SK-MEL-5 (cell line): ENCODE results near the gene PRELP. TPM values are rescaled to one million over a fixed set of nuclear protein-coding genes. Genes with fewer than 3 reads are reported as not detected.
"Not testable (repeated sequence)": the region's sequence is repeated elsewhere in the genome, so short reads cannot be mapped to it uniquely, and the experiment has no call there.

Source experiments
- DNase-seq: peaks from one replicate; pipeline ENCODE4 v3.0.0-alpha.2; 2016; ENCODE audit warnings: low read depth, low spot score
- in situ Hi-C: cut with HindIII; loops from 2 replicates; pipeline ENCODE4 v1.10.0; 2016; ENCODE audit warnings: low sequenced_read_pairs, high pct_unique_total_duplicates, low pct_unique_long_range_greater_than_20kb
- total RNA-seq: library from RNA; depleted of rRNA; stranded (reverse); fragments of >200 nt; shearing (Covaris generic); gene quantifications from 2 replicates; pipeline ENCODE4 v1.2.3, GENCODE V29; 2014

Gene PRELP
- total RNA-seq, 1 experiment from 2014 or later: 0.11 TPM

GRCh38 chr1:203466906-203467549, 8.6 kb upstream of the PRELP start:
- in situ Hi-C loops, DNase-seq: not testable (repeated sequence)

GRCh38 chr1:203467550-203467921, 8.1 kb upstream of the PRELP start:
- in situ Hi-C loops: no loop called here

GRCh38 chr1:203468326-203468725, 7.3 kb upstream of the PRELP start:
- no peak for DNase-seq
- in situ Hi-C loops: no loop called here

More at GRCh38 chr1:203467550-203467921, 8.1 kb upstream of the PRELP start:
- DNase-seq: no peak

GRCh38 chr1:203470240-203470639, 5.4 kb upstream of the PRELP start:
- in situ Hi-C loops: no loop called here
- no peak for DNase-seq

- no peak for DNase-seq
- in situ Hi-C loops: no loop called here
Observed at GRCh38 chr1:203471841-203472240, 3.8 kb upstream of the PRELP start.

GRCh38 chr1:203473281-203473680, 2.3 kb upstream of the PRELP start:
- in situ Hi-C loops: no loop called here
- DNase-seq: no peak

GRCh38 chr1:203473781-203474305, 1.8 kb upstream of the PRELP start:
- in situ Hi-C loops: no loop called here
- DNase-seq: no peak

GRCh38 chr1:203476216-203476814, 709 bp downstream of the PRELP start:
- in situ Hi-C loops: no loop called here
- DNase-seq: no peak

- in situ Hi-C loops: no loop called here
- DNase-seq: no peak
Observed at GRCh38 chr1:203477748-203478147, 2.1 kb downstream of the PRELP start.

- in situ Hi-C loops: no loop called here
- DNase-seq: no peak
Observed at GRCh38 chr1:203478231-203478630, 2.6 kb downstream of the PRELP start.

GRCh38 chr1:203478986-203479385, 3.4 kb downstream of the PRELP start:
- in situ Hi-C loops: no loop called here
- DNase-seq: no peak

GRCh38 chr1:203479646-203480045, 4.0 kb downstream of the PRELP start:
- in situ Hi-C loops: no loop called here
- DNase-seq: no peak

- no peak for DNase-seq
- in situ Hi-C loops: no loop called here
Observed at GRCh38 chr1:203480084-203480483, 4.5 kb downstream of the PRELP start.

GRCh38 chr1:203480525-203481084, 5.0 kb downstream of the PRELP start:
- no peak for DNase-seq
- in situ Hi-C loops: no loop called here

- DNase-seq: no peak
- in situ Hi-C loops: no loop called here
Observed at GRCh38 chr1:203481196-203481595, 5.6 kb downstream of the PRELP start.

- in situ Hi-C loops: no loop called here
- no peak for DNase-seq
Observed at GRCh38 chr1:203486618-203487370, 11.2 kb downstream of the PRELP start.

GRCh38 chr1:203488539-203488938, 12.9 kb downstream of the PRELP start:
- no peak for DNase-seq
- in situ Hi-C loops: no loop called here

GRCh38 chr1:203490607-203491006, 15.0 kb downstream of the PRELP start:
- in situ Hi-C loops: no loop called here

More at GRCh38 chr1:203490607-203491006, 15.0 kb downstream of the PRELP start:
- DNase-seq: no peak
